Common myeloid progenitor, CD34-positive (primary cell): ENCODE data around the gene PDE3A. TPM values are rescaled to one million over a fixed set of nuclear protein-coding genes. Genes with fewer than 3 reads are reported as not detected.
"Not testable (repeated sequence)": the region's sequence is repeated elsewhere in the genome, so short reads cannot be mapped to it uniquely, and the experiment has no call there.

Experiments
- CTCF ChIA-PET: fragments of 350-600 bp; sonication (Branson Sonifier 250); formaldehyde crosslinking; loops from one replicate; lab custom pipeline; 2021; ENCODE audit warnings: antibody characterized with exemption; lab: Charles Lee
- POLR2A ChIA-PET: fragments of 350-600 bp; sonication (Branson Sonifier 250); formaldehyde crosslinking; loops from one replicate; lab custom pipeline; 2021; ENCODE audit warnings: antibody characterized with exemption; lab: Charles Lee
- DNase-seq, 3 donors: peaks; one replicate each; pipeline versions ENCODE4 v3.0.0 to v3.0.0-alpha.2; 2013
- H3K27ac ChIP-seq, 2 experiments: 1 replicate in 1 of 2; 2 replicates in 1 of 2; pipeline ENCODE4 v1.7.0; 2013; ENCODE audit warnings: inconsistent platforms in 2 of 2, low read length in 2 of 2, mild to moderate bottlenecking in 2 of 2, low read depth in 1 of 2, moderate library complexity in 1 of 2; ENCODE audit not compliant: severe bottlenecking in 2 of 2, insufficient read depth in 1 of 2, poor library complexity in 1 of 2
- H3K27me3 ChIP-seq, 5 experiments: replicated peaks in 2 of 5; 1 replicate in 3 of 5; 2 replicates in 2 of 5; pipeline versions ENCODE4 v1.6.1 to v1.7.0; 2013; ENCODE audit warnings: low read length in 4 of 5, mild to moderate bottlenecking in 2 of 5, moderate library complexity in 2 of 5, inconsistent platforms in 1 of 5; ENCODE audit not compliant: insufficient read depth in 5 of 5, control insufficient read depth in 4 of 5
- H3K36me3 ChIP-seq, 4 experiments: 1 replicate in 2 of 4; 2 replicates in 2 of 4; pipeline versions ENCODE4 v1.6.1 to v1.7.0; 2013; ENCODE audit warnings: low read length in 3 of 4, control low read depth in 1 of 4, mild to moderate bottlenecking in 1 of 4; ENCODE audit not compliant: control insufficient read depth in 4 of 4, insufficient read depth in 4 of 4
- H3K4me1 ChIP-seq, 4 experiments: 1 replicate in 3 of 4; 2 replicates in 1 of 4; pipeline versions ENCODE4 v1.6.1 to v1.7.1; 2013; ENCODE audit warnings: low read length in 3 of 4, mild to moderate bottlenecking in 3 of 4, control low read depth in 1 of 4, inconsistent platforms in 1 of 4, moderate library complexity in 1 of 4; ENCODE audit not compliant: control insufficient read depth in 4 of 4, insufficient read depth in 4 of 4; ENCODE audit errors: control extremely low read depth in 1 of 4
- H3K4me3 ChIP-seq, 7 experiments: 1 replicate in 4 of 7; 2 replicates in 3 of 7; pipeline versions ENCODE4 v1.5.1 to v1.7.0; 2013; ENCODE audit warnings: mild to moderate bottlenecking in 7 of 7, low read length in 6 of 7, moderate library complexity in 6 of 7, inconsistent platforms in 2 of 7, low read depth in 2 of 7, control low read depth in 1 of 7; ENCODE audit not compliant: insufficient read depth in 4 of 7, control insufficient read depth in 1 of 7; ENCODE audit errors: extremely low read depth in 1 of 7
- H3K9me3 ChIP-seq, 5 experiments: 1 replicate in 4 of 5; 2 replicates in 1 of 5; pipeline versions ENCODE4 v1.6.1 to v1.7.1; 2013; ENCODE audit warnings: low read length in 4 of 5, mild to moderate bottlenecking in 2 of 5, inconsistent platforms in 1 of 5, low read depth in 1 of 5, moderate library complexity in 1 of 5; ENCODE audit not compliant: control insufficient read depth in 4 of 5, insufficient read depth in 2 of 5; ENCODE audit errors: control extremely low read depth in 1 of 5
- WGBS: methylation state at CpG from one replicate; pipeline ENCODE4 v1.1.5; 2013; ENCODE audit not compliant: insufficient coverage; 5-methylcytosine and 5-hydroxymethylcytosine counted together
- polyA plus RNA-seq: library from polyadenylated mRNA; unstranded; fragments of 120-200 nt; gene quantifications from one replicate; pipeline ENCODE4 v1.2.1, GENCODE V29; 2013

The PDE3A gene
- 2.0 TPM for polyA plus RNA-seq

GRCh38 chr12:20368114-20368650 is at the start of gene PDE3A:
Gene PDE3A (plus strand): TSS chr12:20368537. CDS start chr12:20369285, 748 bp downstream.
- ChIA-PET POLR2A (no interaction called here), CTCF (interaction anchor here (0.7 to 1.5 kb wide), 9 partner anchors 8 to 611 kb away, joined by 3 to 5 read pairs (median 4); no protein-coding TSS in a partner anchor)
- peak within 1 kb of the TSS; percentile 63 to 92 (median 78) for H3K4me3 ChIP-seq
- DNase-seq = peak; percentile 78 to 92 (median 85)
- no peaks in the 10 kb centered on the region for H3K36me3 ChIP-seq
- peaks cover 8 to 26% (median 24%) of the 10 kb centered on the region in 4 experiments for H3K4me1 ChIP-seq
- H3K27ac ChIP-seq = no peak within 1 kb of the TSS
- WGBS = 0% methylated on average over 16 of the region's 24 CpGs
- peaks cover 3 to 19% (median 14%) of the 10 kb centered on the region in 5 experiments for H3K27me3 ChIP-seq
- H3K9me3 ChIP-seq = no peaks in the 10 kb centered on the region

- no peaks in the 10 kb centered on the region for H3K9me3 ChIP-seq
- no peak overlapping the region for H3K4me3 ChIP-seq
- ChIA-PET CTCF (no interaction called here), POLR2A (interaction anchor here (0.6 kb wide), 1 partner anchor 426 kb away, joined by 3 read pairs; no protein-coding TSS in a partner anchor)
- no peak overlapping the region for H3K27ac ChIP-seq
- H3K27me3 ChIP-seq = no peaks in the 10 kb centered on the region
- H3K4me1 ChIP-seq = no peaks in the 10 kb centered on the region
- H3K36me3 ChIP-seq = no peaks in the 10 kb centered on the region
- DNase-seq = no peak
- 100% methylated on average over 3 of the region's 4 CpGs for WGBS
These were observed 49.0 kb upstream of the PDE3A start for GRCh38 chr12:20319366-20319765.

- ChIA-PET CTCF (no interaction called here), POLR2A (no interaction called here)
- H3K4me3 ChIP-seq = no peak overlapping the region
- H3K9me3 ChIP-seq = no peaks in the 10 kb centered on the region
- no peaks in the 10 kb centered on the region for H3K4me1 ChIP-seq
- no peak for DNase-seq
- H3K27ac ChIP-seq = no peak overlapping the region
- H3K36me3 ChIP-seq = no peaks in the 10 kb centered on the region
- 94% methylated on average over 4 of the region's 4 CpGs for WGBS
- H3K27me3 ChIP-seq = no peaks in the 10 kb centered on the region
These were observed 47.8 kb upstream of the PDE3A start for GRCh38 chr12:20320552-20320951.

- CTCF ChIA-PET, H3K36me3 ChIP-seq, POLR2A ChIA-PET, H3K27me3 ChIP-seq, H3K4me3 ChIP-seq, H3K4me1 ChIP-seq, H3K27ac ChIP-seq: not testable (repeated sequence)
- peaks cover 0 to 14% (median 3%) of the 10 kb centered on the region in 5 experiments for H3K9me3 ChIP-seq
- no CpG with 5 or more reads among the region's 4 CpGs for WGBS
- DNase-seq = peak; percentile 29 to 83 (median 71)
These were observed 37.4 kb upstream of the PDE3A start for GRCh38 chr12:20330826-20331505.

GRCh38 chr12:20339060-20339459 is 29.3 kb upstream of the PDE3A start:
- CTCF ChIA-PET = no interaction called here
- no peaks in the 10 kb centered on the region for H3K27me3 ChIP-seq
- H3K36me3 ChIP-seq = no peaks in the 10 kb centered on the region
- POLR2A ChIA-PET = no interaction called here
- DNase-seq = no peak
- peaks cover 0 to 21% (median 5%) of the 10 kb centered on the region in 5 experiments for H3K9me3 ChIP-seq
- no peaks in the 10 kb centered on the region for H3K4me1 ChIP-seq
- no peak overlapping the region for H3K27ac ChIP-seq
- no CpG with 5 or more reads among the region's 2 CpGs for WGBS
- H3K4me3 ChIP-seq = no peak overlapping the region

- no peak for DNase-seq
- ChIA-PET POLR2A (no interaction called here), CTCF (no interaction called here)
- WGBS = 90% methylated on average over 2 of the region's 3 CpGs
- no peak overlapping the region for H3K4me3 ChIP-seq
- H3K4me1 ChIP-seq = no peaks in the 10 kb centered on the region
- no peaks in the 10 kb centered on the region for H3K36me3 ChIP-seq
- no peak overlapping the region for H3K27ac ChIP-seq
- H3K9me3 ChIP-seq = peaks cover 0 to 2% (median 0%) of the 10 kb centered on the region in 5 experiments
- H3K27me3 ChIP-seq = no peaks in the 10 kb centered on the region
These were observed 26.2 kb upstream of the PDE3A start for GRCh38 chr12:20342111-20342510.

- H3K27ac ChIP-seq = no peak overlapping the region
- no peaks in the 10 kb centered on the region for H3K36me3 ChIP-seq
- POLR2A ChIA-PET = no interaction called here
- no peaks in the 10 kb centered on the region for H3K4me1 ChIP-seq
- 50% methylated on average over 2 of the region's 3 CpGs for WGBS
- CTCF ChIA-PET = interaction anchor here (0.7 to 1.0 kb wide), 2 partner anchors 8 to 10 kb away, joined by 3 read pairs; no protein-coding TSS in a partner anchor
- no peak overlapping the region for H3K4me3 ChIP-seq
- H3K9me3 ChIP-seq = peaks cover 0 to 8% (median 0%) of the 10 kb centered on the region in 5 experiments
- DNase-seq = no peak
- H3K27me3 ChIP-seq = no peaks in the 10 kb centered on the region
These were observed 22.5 kb upstream of the PDE3A start for GRCh38 chr12:20345866-20346265.
